IPS-18a (cell line): ENCODE results near the gene FAM185A.
"Not testable (repeated sequence)": the region's sequence is repeated elsewhere in the genome, so short reads cannot be mapped to it uniquely, and the experiment has no call there.

ENCODE experiments used
- H3K27ac ChIP-seq: one replicate; pipeline ENCODE4 v1.5.1; 2013; ENCODE audit warnings: low read length
- H3K27me3 ChIP-seq: one replicate; pipeline ENCODE4 v1.6.1; 2013; ENCODE audit warnings: mild to moderate bottlenecking, low read length; ENCODE audit not compliant: control insufficient read depth, insufficient read depth
- H3K36me3 ChIP-seq: one replicate; pipeline ENCODE4 v1.6.1; 2013; ENCODE audit warnings: low read depth, low read length; ENCODE audit not compliant: control insufficient read depth
- H3K4me1 ChIP-seq: one replicate; pipeline ENCODE4 v1.6.1; 2013; ENCODE audit warnings: low read depth, low read length; ENCODE audit not compliant: control insufficient read depth
- H3K4me3 ChIP-seq: one replicate; pipeline ENCODE4 v1.5.1; 2013; ENCODE audit warnings: low read length
- H3K9ac ChIP-seq: one replicate; pipeline ENCODE4 v1.6.1; 2013; ENCODE audit warnings: mild to moderate bottlenecking, low read length, moderate library complexity
- H3K9me3 ChIP-seq: one replicate; pipeline ENCODE4 v1.6.1; 2013; ENCODE audit warnings: low read depth, low read length; ENCODE audit not compliant: control insufficient read depth

FAM185A gene

GRCh38 chr7:102745494-102746288 is 3.1 kb upstream of the FAM185A start:
- H3K4me1 ChIP-seq, H3K27ac ChIP-seq, H3K27me3 ChIP-seq, H3K9me3 ChIP-seq, H3K36me3 ChIP-seq, H3K9ac ChIP-seq, H3K4me3 ChIP-seq: not testable (repeated sequence)

- H3K27me3 ChIP-seq, H3K9me3 ChIP-seq, H3K27ac ChIP-seq, H3K36me3 ChIP-seq, H3K4me1 ChIP-seq: not testable (repeated sequence)
- Histone ChIP-seq H3K4me3 (peak overlapping the region; percentile 80), H3K9ac (peak overlapping the region; percentile 58)
Observed at GRCh38 chr7:102749445-102749786, 617 bp downstream of the FAM185A start.

- not testable (repeated sequence) for H3K27ac ChIP-seq, H3K4me3 ChIP-seq, H3K9me3 ChIP-seq
Observed at GRCh38 chr7:102758227-102758626, 9.4 kb downstream of the FAM185A start.

DNA sequence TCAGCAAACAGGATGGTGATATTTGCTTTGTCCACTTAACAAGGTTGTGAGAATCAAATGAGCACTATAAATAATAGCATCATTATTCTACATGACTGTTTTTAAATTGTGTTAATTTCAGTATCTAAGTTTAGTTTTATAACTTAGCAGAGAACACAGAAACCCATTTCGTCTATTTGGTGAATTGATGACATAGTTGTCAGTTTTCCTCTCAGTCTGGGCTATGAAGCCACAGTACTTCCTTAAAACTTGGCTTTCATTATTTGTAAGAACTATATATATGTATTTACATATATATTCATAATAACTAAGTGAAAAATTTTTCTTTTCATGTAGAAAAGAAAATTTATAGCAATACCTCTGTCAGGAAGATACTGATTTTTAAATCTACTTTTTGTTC is 11.1 kb downstream of the FAM185A start:
- H3K4me3 ChIP-seq, H3K36me3 ChIP-seq, H3K4me1 ChIP-seq, H3K9ac ChIP-seq, H3K9me3 ChIP-seq, H3K27me3 ChIP-seq, H3K27ac ChIP-seq: not testable (repeated sequence)

More at GRCh38 chr7:102758227-102758626, 9.4 kb downstream of the FAM185A start:
- not testable (repeated sequence) for H3K36me3 ChIP-seq, H3K27me3 ChIP-seq, H3K4me1 ChIP-seq, H3K9ac ChIP-seq

DNA sequence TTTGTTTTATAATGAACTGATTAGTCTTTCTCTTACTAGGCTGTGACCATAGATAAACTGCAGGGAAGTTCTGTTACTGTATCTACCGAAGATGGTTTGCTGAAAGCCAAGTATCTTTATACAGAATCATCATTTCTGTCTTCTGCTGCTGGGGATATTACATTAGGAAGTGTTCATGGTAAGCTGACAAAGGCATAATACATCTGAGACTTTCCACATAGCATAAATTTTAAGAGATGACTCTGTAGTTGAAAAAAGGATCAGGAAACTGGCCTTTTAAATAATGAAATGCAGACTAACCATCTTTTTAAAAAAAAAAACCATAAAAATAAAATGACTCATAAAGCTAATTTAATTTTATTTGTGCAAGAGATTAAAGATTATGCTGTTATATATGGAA is 12.4 kb downstream of the FAM185A start:
- not testable (repeated sequence) for H3K9me3 ChIP-seq, H3K4me1 ChIP-seq, H3K27ac ChIP-seq, H3K9ac ChIP-seq, H3K4me3 ChIP-seq, H3K27me3 ChIP-seq, H3K36me3 ChIP-seq

DNA sequence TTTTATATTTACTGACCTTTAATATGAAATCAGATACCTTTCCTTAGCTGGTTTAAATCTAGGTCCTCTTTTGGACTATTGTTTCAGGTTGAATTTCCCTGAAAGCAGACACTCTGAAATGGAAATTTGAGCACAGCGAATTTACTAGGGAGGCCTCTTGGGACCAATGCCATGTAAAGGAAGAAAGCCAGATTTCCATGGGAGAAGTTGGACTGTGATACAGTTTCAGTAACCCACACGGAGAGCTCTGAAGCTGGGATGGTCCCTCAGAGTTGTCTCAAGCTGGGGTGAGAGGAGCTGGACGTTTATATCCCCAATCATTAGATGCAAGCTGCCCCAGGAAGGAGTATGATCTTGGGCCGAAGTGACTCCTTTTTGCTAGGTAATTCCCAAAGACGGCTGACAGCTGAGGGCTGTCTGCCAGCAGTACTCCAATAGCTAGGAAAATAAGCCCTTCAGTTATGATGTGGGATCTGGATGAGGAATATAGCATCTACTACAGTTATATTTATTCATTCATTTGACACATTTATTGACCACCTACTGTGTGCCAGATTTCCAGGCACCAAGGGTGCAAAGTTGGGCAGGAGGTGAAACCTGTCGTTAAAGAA is 14.6 kb downstream of the FAM185A start:
- not testable (repeated sequence) for H3K9me3 ChIP-seq

GRCh38 chr7:102769657-102770192 is 20.9 kb downstream of the FAM185A start:
- H3K4me1 ChIP-seq: not testable (repeated sequence)

More for the DNA sequence above, 14.6 kb downstream of the FAM185A start:
- not testable (repeated sequence) for H3K36me3 ChIP-seq, H3K4me3 ChIP-seq, H3K4me1 ChIP-seq, H3K27me3 ChIP-seq, H3K9ac ChIP-seq, H3K27ac ChIP-seq

GRCh38 chr7:102770467-102770866 is 21.7 kb downstream of the FAM185A start:
- H3K9me3 ChIP-seq, H3K9ac ChIP-seq, H3K36me3 ChIP-seq, H3K27me3 ChIP-seq, H3K27ac ChIP-seq, H3K4me1 ChIP-seq, H3K4me3 ChIP-seq: not testable (repeated sequence)

More at GRCh38 chr7:102769657-102770192, 20.9 kb downstream of the FAM185A start:
- not testable (repeated sequence) for H3K27me3 ChIP-seq, H3K9me3 ChIP-seq, H3K4me3 ChIP-seq, H3K27ac ChIP-seq, H3K36me3 ChIP-seq, H3K9ac ChIP-seq

DNA sequence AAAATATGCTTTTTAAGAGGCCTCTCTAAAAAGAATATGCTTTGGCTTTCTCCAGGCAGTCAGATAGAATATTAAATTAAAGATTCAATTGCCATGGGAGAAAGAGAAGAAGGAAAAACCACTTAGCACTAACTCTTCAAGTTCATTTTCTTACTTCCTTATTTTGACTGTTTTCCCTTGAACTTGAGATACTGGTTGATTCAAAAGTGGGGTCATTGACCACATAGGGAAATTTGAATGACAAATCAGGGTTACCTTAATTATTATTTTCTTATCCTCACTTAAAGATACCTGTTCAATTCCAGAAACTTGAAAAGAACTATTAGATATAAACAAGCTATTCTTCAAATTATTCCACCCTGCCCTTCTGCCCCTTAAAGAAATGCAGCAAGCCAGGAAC is 27.4 kb downstream of the FAM185A start:
- not testable (repeated sequence) for H3K36me3 ChIP-seq, H3K27ac ChIP-seq, H3K4me1 ChIP-seq, H3K4me3 ChIP-seq, H3K27me3 ChIP-seq, H3K9me3 ChIP-seq, H3K9ac ChIP-seq

GRCh38 chr7:102778663-102779062 is 29.9 kb downstream of the FAM185A start:
- not testable (repeated sequence) for H3K4me1 ChIP-seq, H3K4me3 ChIP-seq, H3K9me3 ChIP-seq, H3K27ac ChIP-seq, H3K27me3 ChIP-seq, H3K9ac ChIP-seq, H3K36me3 ChIP-seq

- not testable (repeated sequence) for H3K27ac ChIP-seq, H3K4me1 ChIP-seq, H3K27me3 ChIP-seq, H3K36me3 ChIP-seq, H3K9me3 ChIP-seq, H3K9ac ChIP-seq, H3K4me3 ChIP-seq
Observed at GRCh38 chr7:102780926-102781325, 32.1 kb downstream of the FAM185A start.

- not testable (repeated sequence) for H3K4me3 ChIP-seq, H3K4me1 ChIP-seq, H3K36me3 ChIP-seq, H3K9ac ChIP-seq, H3K27me3 ChIP-seq, H3K9me3 ChIP-seq, H3K27ac ChIP-seq
Observed at GRCh38 chr7:102788770-102789169, 40.0 kb downstream of the FAM185A start.
